ENCODE measurements around the gene PCYT1B. TPM values are rescaled to one million over a fixed set of nuclear protein-coding genes. Genes with fewer than 3 reads are reported as not detected.

PCYT1B gene
- total and polyA plus RNA-seq, 7 donors: under 0.01 to 2.4 (median 0.63) TPM; not detected in 1

DNA sequence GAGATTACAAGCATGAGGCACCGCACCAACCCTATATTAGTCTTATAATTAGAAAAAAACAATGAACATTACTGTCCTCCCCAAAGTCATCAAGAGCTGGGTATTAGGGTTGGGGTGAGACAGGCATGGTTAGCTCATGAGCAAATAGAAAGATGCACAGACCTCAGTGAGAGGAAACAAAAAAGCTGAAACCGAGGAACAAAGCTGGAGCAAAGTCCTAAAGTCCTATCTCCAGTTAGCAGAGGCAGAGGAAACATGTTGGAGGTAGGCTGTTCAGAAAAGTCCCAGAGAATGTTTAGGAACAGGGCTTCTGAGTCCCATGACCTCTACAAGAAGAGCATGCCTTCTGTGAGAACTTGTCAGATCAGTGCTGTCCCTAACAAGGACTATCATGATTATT lies 4.6 kb upstream of the PCYT1B start:
- intact Hi-C loops (cut with DNase I): no loop called here

DNA sequence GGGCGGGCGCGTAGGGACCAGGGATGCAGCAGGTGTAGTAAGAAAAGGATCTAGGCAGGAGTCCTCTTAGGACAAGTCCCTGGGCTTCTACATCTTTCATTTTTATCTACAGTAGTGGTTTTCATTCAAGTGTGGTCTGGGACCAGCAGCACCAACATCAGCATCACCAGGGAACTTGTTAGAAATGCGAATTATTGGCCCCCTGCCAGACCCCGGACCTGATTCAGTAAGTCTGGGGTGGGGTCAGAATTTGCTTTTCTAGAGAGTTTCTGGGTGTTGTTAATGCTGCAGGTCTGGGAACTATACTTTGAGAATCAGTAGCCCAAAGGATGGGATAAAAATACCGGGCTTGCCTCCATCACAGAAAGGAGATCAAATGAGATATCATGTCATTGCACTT lies 1.3 kb upstream of the PCYT1B start:
- Histone ChIP-seq H3K27me3 (no peaks in the 10 kb centered on the region), H3K9me3 (no peaks in the 10 kb centered on the region), H3K4me3 (no peak overlapping the region), H3K4me1 (peaks cover 0 to 3% (median 0%) of the 10 kb centered on the region in 4 donors), H3K27ac (no peak overlapping the region), H3K36me3 (no peaks in the 10 kb centered on the region)
- 77 to 82% methylated on average over 6 of the region's 6 CpGs for WGBS, 2 donors
- intact Hi-C loops (cut with DNase I): no loop called here
- DNase-seq: no peak
- TF ChIP-seq EP300 (IDR thresholded peaks at IDR 0.05) (no peak), POLR2AphosphoS5 (IDR thresholded peaks at IDR 0.05) (no peak), POLR2A (IDR thresholded peaks at IDR 0.05) (no peak)
- TF ChIP-seq, protein P1, sequence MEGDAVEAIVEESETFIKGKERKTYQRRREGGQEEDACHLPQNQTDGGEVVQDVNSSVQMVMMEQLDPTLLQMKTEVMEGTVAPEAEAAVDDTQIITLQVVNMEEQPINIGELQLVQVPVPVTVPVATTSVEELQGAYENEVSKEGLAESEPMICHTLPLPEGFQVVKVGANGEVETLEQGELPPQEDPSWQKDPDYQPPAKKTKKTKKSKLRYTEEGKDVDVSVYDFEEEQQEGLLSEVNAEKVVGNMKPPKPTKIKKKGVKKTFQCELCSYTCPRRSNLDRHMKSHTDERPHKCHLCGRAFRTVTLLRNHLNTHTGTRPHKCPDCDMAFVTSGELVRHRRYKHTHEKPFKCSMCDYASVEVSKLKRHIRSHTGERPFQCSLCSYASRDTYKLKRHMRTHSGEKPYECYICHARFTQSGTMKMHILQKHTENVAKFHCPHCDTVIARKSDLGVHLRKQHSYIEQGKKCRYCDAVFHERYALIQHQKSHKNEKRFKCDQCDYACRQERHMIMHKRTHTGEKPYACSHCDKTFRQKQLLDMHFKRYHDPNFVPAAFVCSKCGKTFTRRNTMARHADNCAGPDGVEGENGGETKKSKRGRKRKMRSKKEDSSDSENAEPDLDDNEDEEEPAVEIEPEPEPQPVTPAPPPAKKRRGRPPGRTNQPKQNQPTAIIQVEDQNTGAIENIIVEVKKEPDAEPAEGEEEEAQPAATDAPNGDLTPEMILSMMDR (IDR thresholded peaks at IDR 0.05): no peak

More for the DNA sequence above, 4.6 kb upstream of the PCYT1B start:
- Histone ChIP-seq H3K4me3 (no peak overlapping the region), H3K36me3 (no peaks in the 10 kb centered on the region), H3K9me3 (no peaks in the 10 kb centered on the region), H3K4me1 (peaks cover 0 to 3% (median 0%) of the 10 kb centered on the region in 4 donors), H3K27me3 (no peaks in the 10 kb centered on the region), H3K27ac (no peak overlapping the region)
- TF ChIP-seq POLR2A (IDR thresholded peaks at IDR 0.05): no peak
- TF ChIP-seq, protein P1 (IDR thresholded peaks at IDR 0.05): no peak
- TF ChIP-seq POLR2AphosphoS5 (IDR thresholded peaks at IDR 0.05): no peak
- TF ChIP-seq EP300 (IDR thresholded peaks at IDR 0.05): no peak
- 84 to 92% methylated on average over 2 of the region's 2 CpGs for WGBS, 2 donors
- DNase-seq: no peak

DNA sequence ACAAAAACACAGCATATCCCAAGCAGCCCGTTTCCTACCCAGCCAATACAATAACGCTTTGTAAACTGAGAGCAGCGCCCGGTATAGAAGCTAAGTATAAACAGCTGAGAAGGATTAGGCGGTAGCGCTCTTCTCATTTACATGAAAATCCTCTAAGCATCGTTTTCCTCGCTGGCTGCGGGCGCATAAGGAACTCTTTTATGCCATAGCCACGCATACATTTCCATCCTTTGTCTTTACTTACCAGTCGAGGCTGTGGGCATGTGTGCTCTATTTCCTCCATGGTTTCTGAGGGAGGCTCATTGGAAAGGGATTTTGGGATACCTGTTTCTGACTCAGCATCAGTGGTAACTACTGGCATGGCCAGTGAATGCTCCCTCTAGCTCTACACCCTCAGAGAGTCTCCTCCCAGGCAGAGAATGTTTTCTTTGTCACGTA lies 383 bp downstream of the PCYT1B start:
- DNase-seq: no peak
- peak overlapping the region; percentile 8 to 44 (median 34) for H3K4me3 ChIP-seq
- H3K4me1 ChIP-seq: peaks cover 0 to 3% (median 0%) of the 10 kb centered on the region in 4 donors
- WGBS, 2 donors: 2 to 22% methylated on average over 13 of the region's 13 CpGs
- peak overlapping the region; percentile 52 to 60 (median 56) for H3K27ac ChIP-seq
- no peaks in the 10 kb centered on the region for H3K36me3 ChIP-seq
- no peak for TF ChIP-seq EP300 (IDR thresholded peaks at IDR 0.05)
- no peak for TF ChIP-seq POLR2A (IDR thresholded peaks at IDR 0.05)
- TF ChIP-seq, protein P1 (IDR thresholded peaks at IDR 0.05): no peak
- no peak for TF ChIP-seq POLR2AphosphoS5 (IDR thresholded peaks at IDR 0.05)
- H3K27me3 ChIP-seq: no peaks in the 10 kb centered on the region
- intact Hi-C loops (cut with DNase I): no loop called here
- H3K9me3 ChIP-seq: no peaks in the 10 kb centered on the region

DNA sequence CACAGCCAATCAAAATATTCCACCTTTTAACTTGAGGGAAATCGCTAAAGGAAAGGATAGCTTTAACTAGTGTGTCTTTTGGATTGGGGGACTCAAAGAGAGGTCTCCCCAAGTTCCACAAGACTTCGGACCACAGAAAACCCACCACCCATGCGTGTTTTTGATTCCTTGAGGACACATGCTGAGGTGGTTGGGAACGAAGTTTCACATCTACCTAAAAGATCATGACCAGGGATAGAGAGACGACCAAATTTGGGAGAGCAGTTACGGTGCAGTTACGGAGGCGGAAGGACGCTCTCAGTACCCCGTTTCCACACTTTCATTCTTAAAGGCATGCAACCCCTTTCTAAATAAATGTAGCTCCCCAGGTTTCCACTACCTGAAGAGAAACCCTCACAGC lies 1.1 kb downstream of the PCYT1B start:
- Histone ChIP-seq H3K9me3 (no peaks in the 10 kb centered on the region), H3K4me1 (peaks cover 0 to 3% (median 0%) of the 10 kb centered on the region in 4 donors), H3K36me3 (no peaks in the 10 kb centered on the region), H3K4me3 (peak overlapping the region; percentile 8 to 44 (median 34)), H3K27ac (peak overlapping the region in 2 of 4 donors; percentile 5 to 52), H3K27me3 (no peaks in the 10 kb centered on the region)
- DNase-seq: no peak
- 33 to 83% methylated on average over 10 of the region's 10 CpGs for WGBS, 2 donors
- TF ChIP-seq EP300 (IDR thresholded peaks at IDR 0.05) (no peak), POLR2AphosphoS5 (IDR thresholded peaks at IDR 0.05) (no peak), POLR2A (IDR thresholded peaks at IDR 0.05) (no peak)
- TF ChIP-seq, protein P1 (IDR thresholded peaks at IDR 0.05): no peak
- intact Hi-C loops (cut with DNase I): no loop called here

DNA sequence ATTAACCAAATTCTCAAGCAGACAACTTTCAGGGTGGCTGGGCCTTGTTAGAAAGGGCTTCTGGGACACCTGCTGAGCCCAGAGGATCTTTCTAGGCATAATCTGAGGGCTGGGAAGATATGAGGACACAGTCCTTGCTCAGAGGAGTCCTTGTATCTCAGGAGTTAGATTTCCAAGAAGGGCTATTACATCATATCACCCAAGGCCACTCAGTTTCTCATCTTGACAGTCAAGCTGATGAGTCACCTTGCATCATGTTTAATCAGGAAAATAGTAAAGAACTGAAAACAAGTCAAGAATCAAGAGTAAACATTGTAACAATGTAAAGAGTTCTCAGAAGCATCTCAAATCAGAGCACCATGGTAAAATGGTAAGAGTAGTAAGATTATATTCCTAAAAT lies 4.0 kb downstream of the PCYT1B start:
- TF ChIP-seq, protein P1 (IDR thresholded peaks at IDR 0.05): no peak
- TF ChIP-seq POLR2AphosphoS5 (IDR thresholded peaks at IDR 0.05): no peak
- no peak for TF ChIP-seq POLR2A (IDR thresholded peaks at IDR 0.05)
- TF ChIP-seq EP300 (IDR thresholded peaks at IDR 0.05): no peak
- H3K36me3 ChIP-seq: no peaks in the 10 kb centered on the region
- intact Hi-C loops (cut with DNase I): no loop called here

More for the DNA sequence above, 4.0 kb downstream of the PCYT1B start:
- Histone ChIP-seq H3K4me3 (no peak overlapping the region), H3K27ac (no peak overlapping the region), H3K9me3 (no peaks in the 10 kb centered on the region), H3K4me1 (peaks cover 0 to 3% (median 0%) of the 10 kb centered on the region in 4 donors), H3K27me3 (no peaks in the 10 kb centered on the region)
- DNase-seq: no peak

Measured in sigmoid colon (tissue), 7 donors.